ENCODE measurements around the gene NIPA2. TPM values are rescaled to one million over a fixed set of nuclear protein-coding genes. Genes with fewer than 3 reads are reported as not detected.
A peak's percentile ranks its signal among the peaks of the same experiment; 100 is the strongest.

Gene NIPA2
- total and polyA plus RNA-seq, 2 of the 8 experiments (the other 6 are each of a cell fraction or from before 2014, with no cell fraction given): 38.5 to 81.7 TPM

- no peaks in the 10 kb centered on the region; a peak in 1 of 4 replicates for H3K9me3 ChIP-seq (ENCODE audit: insufficient read depth in 2 of 2, low read depth in 1 of 2, low read length in 1 of 2)
- no peak overlapping the region for H2BK20ac ChIP-seq (ENCODE audit: low read length)
- H2AFZ ChIP-seq (ENCODE audit: low read length): no peak overlapping the region
- no peaks in the 10 kb centered on the region for H4K20me1 ChIP-seq (replicated peaks in 1 of 2; ENCODE audit: control insufficient read depth in 1 of 2, insufficient read depth in 2 of 2, low read length in 2 of 2)
- no peaks in the 10 kb centered on the region for H3K27me3 ChIP-seq (replicated peaks in 1 of 4; ENCODE audit: control insufficient read depth in 3 of 4, extremely low read depth in 1 of 4, insufficient read depth in 3 of 4, low read length in 3 of 4)
- DNase-seq (ENCODE audit: low read depth in 1 of 2, low spot score in 2 of 2) (no peak), FAIRE-seq (no peak)
- H2BK15ac ChIP-seq (ENCODE audit: low read length): no peak overlapping the region
- no peaks in the 10 kb centered on the region for H3K79me1 ChIP-seq (ENCODE audit: low read depth, low read length)
- H4K91ac ChIP-seq (replicated peaks; ENCODE audit: insufficient read length, low read length): no peak overlapping the region
- peak overlapping the region in 1 of 4 experiments; percentile 2; a peak in 1 of 8 replicates for H3K4me3 ChIP-seq (ENCODE audit: extremely low read depth in 1 of 4, insufficient read depth in 2 of 4, low read depth in 3 of 4, low read length in 4 of 4)
- H2BK12ac ChIP-seq (ENCODE audit: low read depth, low read length): 0 out of 2 replicates have a peak overlapping the region, but pooled peaks have one; percentile 7
- no peak overlapping the region for H3K4ac ChIP-seq (replicated peaks; ENCODE audit: insufficient read length, low read depth, low read length)
- H3K18ac ChIP-seq (ENCODE audit: extremely low read depth, low read length): 0 out of 2 replicates have a peak overlapping the region, but pooled peaks have one; percentile 38
- ChIA-PET CTCF (ENCODE audit: partially characterized antibody) (interaction anchor here (1.1 kb wide), 2 partner anchors 12 to 163 kb away, joined by 3 to 5 read pairs; no protein-coding TSS in a partner anchor), POLR2A (ENCODE audit: partially characterized antibody) (interaction anchor here (1.5 kb wide), 1 partner anchor 9 kb away, joined by 4 read pairs; no protein-coding TSS in a partner anchor)
- H3K23ac ChIP-seq (ENCODE audit: insufficient read length): no peak overlapping the region
- H3K23me2 ChIP-seq (ENCODE audit: low read depth, low read length): no peaks in the 10 kb centered on the region
- H3K4me2 ChIP-seq (ENCODE audit: insufficient read depth in 1 of 2, low read depth in 2 of 2, low read length in 2 of 2): 0 out of 4 replicates have a peak overlapping the region, but pooled peaks of 1 of the 2 experiments have one; percentile 31
- peaks cover 7 to 13% (median 10%) of the 10 kb centered on the region in 4 experiments; a peak in 7 of 8 replicates for H3K36me3 ChIP-seq (ENCODE audit: control insufficient read depth in 2 of 4, insufficient read depth in 4 of 4, low read length in 3 of 4)
- no peaks in the 10 kb centered on the region for H3K79me2 ChIP-seq (ENCODE audit: control insufficient read depth in 1 of 2, insufficient read depth in 2 of 2, low read length in 2 of 2)
- no peak overlapping the region for H2BK120ac ChIP-seq (replicated peaks; ENCODE audit: low read depth, low read length)
- no peak overlapping the region for H3K14ac ChIP-seq (ENCODE audit: insufficient read length)
- WGBS, 2 experiments (ENCODE audit: extremely low coverage in 1 of 2, insufficient coverage in 1 of 2, insufficient read length in 1 of 2, insufficient replicate concordance in 2 of 2, low coverage in 1 of 2, low lambda C conversion rate in 2 of 2, missing lambda C conversion rate in 1 of 2): 81% methylated on average over 17 of the region's 17 CpGs; no CpG with 5 or more reads in 1 of the 2 experiments
- H3K4me1 ChIP-seq (replicated peaks in 1 of 4; ENCODE audit: control insufficient read depth in 3 of 4, insufficient read depth in 4 of 4, low read length in 3 of 4): peaks cover 0 to 6% (median 5%) of the 10 kb centered on the region in 4 experiments; a peak in 4 of 7 replicates
- no peak overlapping the region for H3K56ac ChIP-seq (replicated peaks; ENCODE audit: insufficient read length, low read depth, low read length)
- H2BK5ac ChIP-seq (ENCODE audit: low read depth, low read length): peak overlapping the region; percentile 69
- no peak overlapping the region for H4K5ac ChIP-seq (ENCODE audit: insufficient read length, low read depth, low read length)
- peak overlapping the region in 2 of 4 experiments; percentile 34 to 47; a peak in 1 of 7 replicates for H3K9ac ChIP-seq (replicated peaks in 1 of 4; ENCODE audit: extremely low read depth in 1 of 4, low read depth in 3 of 4, low read length in 3 of 4)
- H4K8ac ChIP-seq (ENCODE audit: extremely low read depth, insufficient read depth, low read length): no peak overlapping the region; the same call in 1 of the 2 replicates
- H3K27ac ChIP-seq (ENCODE audit: low read depth, low read length): peak overlapping the region; percentile 48; the same call in 1 of the 2 replicates
- no peak overlapping the region for H2AK5ac ChIP-seq (ENCODE audit: low read depth, low read length)
- TF ChIP-seq HDAC6 (IDR thresholded peaks at IDR 0.05; ENCODE audit: low read depth, low read length): no peak
- TF ChIP-seq POLR2A (IDR thresholded peaks at IDR 0.05; ENCODE audit: control extremely low read depth in 1 of 2, low read depth in 2 of 2, low read length in 2 of 2): 0 out of 3 replicates have a peak, but pooled peaks of 1 of the 2 experiments have one; percentile 25
- no peak for TF ChIP-seq KDM1A (IDR thresholded peaks at IDR 0.05; ENCODE audit: borderline replicate concordance, low read length)
- no peak for TF ChIP-seq SP4 (IDR thresholded peaks at IDR 0.05; ENCODE audit: low read length)
- TF ChIP-seq EZH2 (IDR thresholded peaks at IDR 0.05; ENCODE audit: low read depth, low read length, severe bottlenecking): no peak
- TF ChIP-seq RAD21 (IDR thresholded peaks at IDR 0.05 in 1 of 2, conservative IDR thresholded peaks at IDR 0.05 in 1 of 2; ENCODE audit: low read depth in 2 of 2, low read length in 2 of 2): no peak
- TF ChIP-seq FOSL1 (IDR thresholded peaks at IDR 0.05; ENCODE audit: insufficient read depth, low read depth, low read length): no peak
- TF ChIP-seq RBBP5 (IDR thresholded peaks at IDR 0.05; ENCODE audit: borderline replicate concordance, low read depth, low read length): no peak; the same call in 1 of the 2 replicates
- 0 out of 2 replicates have a peak, but pooled peaks have one; percentile 25 for TF ChIP-seq SP1 (IDR thresholded peaks at IDR 0.05; ENCODE audit: low read depth, low read length)
- no peak for TF ChIP-seq CHD2 (IDR thresholded peaks at IDR 0.05; ENCODE audit: low read length)
- no peak for TF ChIP-seq GABPA (IDR thresholded peaks at IDR 0.05; ENCODE audit: borderline replicate concordance, insufficient read depth, low read length)
These were observed 34.7 kb downstream of the NIPA2 start for GRCh38 chr15:22872936-22873701.

All from H1 (cell line).